ENCODE results near the gene PPP2R5B.
A peak's percentile ranks its signal among the peaks of the same experiment; 100 is the strongest.

PPP2R5B gene

DNA sequence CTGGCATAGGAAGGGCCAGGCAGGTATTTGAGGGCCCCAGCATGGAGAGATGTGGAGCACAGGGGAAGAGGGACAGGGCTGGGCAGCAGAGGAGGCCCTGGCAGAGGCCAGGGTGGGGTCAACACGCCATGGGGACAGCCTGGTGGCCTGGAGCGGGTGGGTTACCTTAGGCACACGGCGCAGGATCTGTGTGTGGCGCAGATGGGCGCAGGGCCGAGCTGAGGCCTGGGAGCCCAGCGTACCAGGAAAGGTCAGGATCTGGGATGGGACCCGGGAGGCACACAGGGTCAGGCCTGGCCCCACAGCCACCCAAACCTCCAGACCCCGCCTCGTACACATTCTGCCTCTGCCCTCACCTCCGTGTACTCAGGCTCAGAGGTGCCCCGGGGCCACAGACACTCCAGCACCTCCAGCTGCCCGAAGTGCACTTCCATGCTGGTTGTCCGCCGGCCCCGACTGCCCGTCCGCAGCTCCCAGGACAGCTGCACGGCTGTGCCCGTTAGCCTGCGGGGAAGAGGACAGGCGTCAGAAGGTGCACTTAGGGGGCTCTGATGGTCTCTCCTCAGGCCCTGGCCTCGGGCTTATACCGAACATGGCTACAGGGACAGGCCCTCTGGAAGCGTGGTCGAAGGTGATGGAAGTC, 13.9 kb upstream of the PPP2R5B start:
- Mint-ChIP-seq H3K27me3 (no peaks in the 10 kb centered on the region), H3K9me3 (no peaks in the 10 kb centered on the region), H3K27ac (no peak overlapping the region), H3K36me3 (ENCODE audit: low read depth) (peaks cover 20% of the 10 kb centered on the region), H3K4me3 (no peak overlapping the region), H3K4me1 (ENCODE audit: low read depth) (peaks cover 3% of the 10 kb centered on the region)

- H3K36me3 Mint-ChIP-seq (ENCODE audit: low read depth): peaks cover 20% of the 10 kb centered on the region
- no peak overlapping the region for H3K27ac Mint-ChIP-seq
- H3K4me1 Mint-ChIP-seq (ENCODE audit: low read depth): peaks cover 9% of the 10 kb centered on the region
- H3K4me3 Mint-ChIP-seq: no peak overlapping the region
- no peaks in the 10 kb centered on the region for H3K27me3 Mint-ChIP-seq
- H3K9me3 Mint-ChIP-seq: no peaks in the 10 kb centered on the region
Measured at GRCh38 chr11:64911142-64911541, 13.3 kb upstream of the PPP2R5B start.

GRCh38 chr11:64911689-64912088, 12.8 kb upstream of the PPP2R5B start:
- H3K27ac Mint-ChIP-seq: no peak overlapping the region
- no peak overlapping the region for H3K4me3 Mint-ChIP-seq
- peaks cover 20% of the 10 kb centered on the region for H3K36me3 Mint-ChIP-seq (ENCODE audit: low read depth)
- H3K27me3 Mint-ChIP-seq: no peaks in the 10 kb centered on the region
- no peaks in the 10 kb centered on the region for H3K9me3 Mint-ChIP-seq
- H3K4me1 Mint-ChIP-seq (ENCODE audit: low read depth): peaks cover 12% of the 10 kb centered on the region

- Mint-ChIP-seq H3K9me3 (no peaks in the 10 kb centered on the region), H3K4me1 (ENCODE audit: low read depth) (peaks cover 22% of the 10 kb centered on the region), H3K27me3 (no peaks in the 10 kb centered on the region), H3K4me3 (no peak overlapping the region), H3K27ac (no peak overlapping the region), H3K36me3 (ENCODE audit: low read depth) (peaks cover 12% of the 10 kb centered on the region)
Measured at GRCh38 chr11:64913171-64913727, 11.2 kb upstream of the PPP2R5B start.

- Mint-ChIP-seq H3K27ac (no peak overlapping the region), H3K9me3 (no peaks in the 10 kb centered on the region), H3K27me3 (no peaks in the 10 kb centered on the region), H3K4me3 (no peak overlapping the region), H3K4me1 (ENCODE audit: low read depth) (peaks cover 22% of the 10 kb centered on the region), H3K36me3 (ENCODE audit: low read depth) (peaks cover 8% of the 10 kb centered on the region)
Measured at GRCh38 chr11:64914123-64914522, 10.4 kb upstream of the PPP2R5B start.

DNA sequence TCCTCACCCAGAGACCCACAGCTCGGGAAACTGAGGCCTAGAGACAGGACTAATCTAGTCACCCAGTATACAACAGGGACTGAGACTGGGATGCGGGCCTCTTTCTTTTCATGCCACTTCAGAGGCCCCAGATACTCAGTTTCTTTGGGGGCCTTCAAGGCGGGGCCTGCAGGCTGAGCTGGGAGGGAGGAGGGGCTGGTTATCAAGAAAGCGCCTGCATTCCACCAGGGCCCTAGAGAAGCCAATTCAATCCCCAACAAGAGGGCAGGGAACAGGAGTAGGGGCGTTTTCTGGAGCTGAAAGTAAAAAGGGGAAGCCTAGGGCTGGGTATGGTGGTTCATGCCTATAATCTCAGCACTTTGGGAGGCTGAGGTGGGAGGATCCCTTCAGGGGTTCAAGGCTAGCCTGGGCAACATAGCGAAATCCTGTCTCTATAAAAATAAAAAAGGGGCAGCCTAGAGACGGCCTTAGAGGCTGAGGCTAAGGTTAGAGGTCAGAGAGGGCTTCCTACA, 9.1 kb upstream of the PPP2R5B start:
- H3K36me3 Mint-ChIP-seq (ENCODE audit: low read depth): peaks cover 8% of the 10 kb centered on the region

DNA sequence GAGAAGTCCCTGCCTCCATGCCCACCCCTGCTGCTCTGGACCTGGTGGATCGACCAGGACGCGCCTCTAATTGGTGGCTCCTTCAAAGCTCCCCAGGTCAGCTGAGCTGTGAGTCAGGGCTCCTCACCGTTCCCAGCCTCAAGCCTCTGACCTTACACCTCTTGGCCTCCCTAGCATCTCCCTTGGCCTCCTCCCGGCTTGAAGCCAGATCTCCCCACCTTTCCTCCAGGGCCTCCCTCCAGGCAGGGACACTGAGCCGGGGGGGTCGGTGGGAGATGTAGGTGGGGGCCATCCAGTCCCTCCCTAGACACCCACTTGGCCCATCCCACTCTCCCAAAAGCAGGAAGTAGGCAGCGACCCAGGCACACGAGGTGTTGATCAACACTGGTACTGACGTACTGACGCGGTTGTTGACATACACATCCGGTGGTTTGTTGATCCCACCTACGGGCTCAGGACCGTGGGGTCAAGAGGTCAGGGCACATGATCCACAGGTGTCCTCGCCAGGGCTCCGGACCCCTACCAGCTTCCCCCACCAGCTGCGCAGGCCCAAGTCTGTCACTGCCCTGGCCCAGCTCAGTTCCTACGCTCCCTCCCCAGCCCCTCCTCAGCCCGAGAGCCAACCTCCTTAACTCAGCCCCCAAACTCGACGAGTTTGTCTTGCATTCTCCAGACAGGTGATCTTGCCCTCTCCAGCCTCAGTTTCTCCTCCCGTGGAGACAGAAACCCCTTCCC, 8.3 kb upstream of the PPP2R5B start:
- H3K9me3 Mint-ChIP-seq: no peaks in the 10 kb centered on the region
- peak overlapping the region; percentile 89 for H3K4me3 Mint-ChIP-seq
- peaks cover 22% of the 10 kb centered on the region for H3K4me1 Mint-ChIP-seq (ENCODE audit: low read depth)
- peak overlapping the region; percentile 76 for H3K27ac Mint-ChIP-seq
- no peaks in the 10 kb centered on the region for H3K27me3 Mint-ChIP-seq
- H3K36me3 Mint-ChIP-seq (ENCODE audit: low read depth): peaks cover 7% of the 10 kb centered on the region

More for the DNA sequence above, 9.1 kb upstream of the PPP2R5B start:
- peak overlapping the region; percentile 76 for H3K27ac Mint-ChIP-seq
- no peaks in the 10 kb centered on the region for H3K9me3 Mint-ChIP-seq
- peak overlapping the region; percentile 89 for H3K4me3 Mint-ChIP-seq
- no peaks in the 10 kb centered on the region for H3K27me3 Mint-ChIP-seq
- H3K4me1 Mint-ChIP-seq (ENCODE audit: low read depth): peaks cover 22% of the 10 kb centered on the region

DNA sequence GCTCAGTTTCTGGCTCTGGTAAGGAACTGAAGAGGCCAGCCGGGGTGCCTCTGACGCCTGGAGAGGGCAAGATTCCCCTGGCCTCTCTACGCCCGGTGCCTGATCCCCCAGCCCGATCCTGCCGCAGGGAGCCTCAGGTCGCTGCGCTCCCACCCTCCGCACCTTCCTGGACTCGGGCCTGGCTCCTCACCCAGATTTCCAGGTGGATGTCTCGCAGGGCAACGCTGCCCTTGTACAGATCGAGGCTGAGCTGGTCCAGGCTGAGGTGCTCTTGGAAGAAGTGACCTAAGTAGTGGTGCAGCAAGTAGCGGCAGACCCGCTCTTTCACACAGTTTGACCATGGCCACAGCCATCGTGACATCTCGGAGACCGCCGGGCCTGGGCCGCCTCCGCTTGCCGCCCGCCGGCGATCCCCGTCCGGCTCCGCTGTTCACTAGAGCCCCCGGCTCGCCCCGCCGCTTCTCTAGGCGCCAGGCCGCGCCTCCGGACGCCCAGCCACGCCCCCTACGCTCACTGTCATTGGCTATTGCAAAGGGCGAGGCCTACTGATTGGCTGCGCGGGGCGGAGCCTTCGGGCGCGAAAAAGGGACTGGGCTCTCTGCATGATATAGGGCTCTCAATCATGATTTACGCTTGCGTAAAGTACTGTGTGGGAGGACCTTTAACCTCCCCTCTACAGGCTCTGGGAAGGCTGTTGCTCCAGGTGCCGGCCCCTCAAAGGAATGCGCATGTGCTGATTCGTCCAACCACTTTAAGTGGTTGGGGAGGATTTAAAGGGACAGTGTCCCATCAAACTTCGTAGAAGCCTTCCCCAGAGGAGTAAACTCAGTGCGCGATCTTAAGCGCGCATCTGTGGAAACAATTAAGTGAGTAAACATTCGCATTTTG, 7.5 kb upstream of the PPP2R5B start, which contains the start of gene ATG2A:
ATG2A (minus strand) TSS at position 435 of the 888 bp plus-strand sequence; CDS start at position 361, 74 bp downstream.
- Mint-ChIP-seq H3K27ac (peak within 1 kb of the TSS; percentile 76), H3K36me3 (ENCODE audit: low read depth) (no peaks in the 10 kb centered on the region), H3K27me3 (no peaks in the 10 kb centered on the region), H3K9me3 (no peaks in the 10 kb centered on the region), H3K4me3 (peak within 1 kb of the TSS; percentile 89), H3K4me1 (ENCODE audit: low read depth) (peaks cover 22% of the 10 kb centered on the region)

DNA sequence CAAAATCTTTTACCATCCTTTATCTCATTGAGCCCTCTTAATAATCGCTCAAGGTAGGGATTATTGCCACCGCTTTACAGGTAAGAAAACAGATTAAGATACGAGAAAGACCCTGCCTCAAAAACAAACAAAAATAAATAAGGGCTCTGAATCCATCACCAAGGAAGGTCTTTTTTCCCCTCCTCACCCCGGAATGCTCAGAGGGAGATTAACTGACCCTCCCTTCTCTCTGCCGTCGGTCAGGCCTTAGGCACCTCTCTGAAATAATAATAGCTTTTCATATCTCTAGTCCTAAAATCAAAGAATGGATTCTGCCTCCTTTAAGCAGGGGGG, 6.9 kb upstream of the PPP2R5B start:
- Mint-ChIP-seq H3K27ac (peak overlapping the region; percentile 76), H3K4me1 (ENCODE audit: low read depth) (peaks cover 22% of the 10 kb centered on the region), H3K9me3 (no peaks in the 10 kb centered on the region), H3K36me3 (ENCODE audit: low read depth) (no peaks in the 10 kb centered on the region), H3K27me3 (no peaks in the 10 kb centered on the region), H3K4me3 (peak overlapping the region; percentile 89)

DNA sequence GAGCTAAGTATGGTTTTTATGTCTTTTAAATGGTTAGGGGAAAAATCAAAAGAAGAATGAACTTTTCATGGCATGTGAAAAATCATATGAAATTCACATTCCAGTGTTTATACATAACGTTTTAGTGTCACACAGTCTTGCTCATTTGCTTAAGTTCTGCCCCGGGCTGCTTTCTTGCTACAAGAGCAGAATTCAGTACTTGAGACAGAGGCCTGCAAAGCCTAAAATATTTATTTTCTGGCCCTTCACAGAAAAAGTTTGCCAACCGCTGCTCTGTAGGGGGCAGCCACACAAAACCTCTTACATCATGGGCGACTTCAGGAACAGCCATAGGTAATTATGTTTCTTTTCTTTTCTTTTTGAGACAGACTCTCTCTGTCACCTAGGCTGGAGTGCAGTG, 6.5 kb upstream of the PPP2R5B start:
- Mint-ChIP-seq H3K4me1 (ENCODE audit: low read depth) (peaks cover 22% of the 10 kb centered on the region), H3K27me3 (no peaks in the 10 kb centered on the region), H3K4me3 (peak overlapping the region; percentile 89), H3K9me3 (no peaks in the 10 kb centered on the region), H3K27ac (peak overlapping the region; percentile 76), H3K36me3 (ENCODE audit: low read depth) (no peaks in the 10 kb centered on the region)

- Mint-ChIP-seq H3K9me3 (no peaks in the 10 kb centered on the region), H3K4me3 (no peak overlapping the region), H3K27ac (no peak overlapping the region)
Measured at GRCh38 chr11:64919627-64920026, 4.9 kb upstream of the PPP2R5B start.

DNA sequence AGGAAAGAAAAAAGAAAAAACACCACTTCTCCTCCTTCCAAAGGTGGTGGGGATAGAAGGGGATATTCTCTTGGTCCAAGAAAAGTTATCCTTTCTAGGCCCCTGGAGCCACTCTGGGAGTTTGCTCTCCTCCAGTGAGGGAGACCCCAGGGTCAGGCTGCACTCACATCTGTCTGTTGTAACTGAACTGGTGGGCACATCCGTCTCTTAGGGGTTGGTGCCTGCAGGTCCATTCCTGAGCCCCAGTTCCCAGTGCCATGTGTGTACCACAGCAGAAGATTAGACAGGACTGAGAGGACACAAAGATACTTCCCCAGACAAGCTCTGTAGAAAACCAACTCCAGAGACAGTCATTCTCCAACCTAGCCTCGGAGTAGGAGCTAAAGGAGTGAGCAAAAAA, 4.4 kb upstream of the PPP2R5B start:
- Mint-ChIP-seq H3K36me3 (ENCODE audit: low read depth) (no peaks in the 10 kb centered on the region), H3K9me3 (no peaks in the 10 kb centered on the region), H3K27me3 (no peaks in the 10 kb centered on the region), H3K4me3 (no peak overlapping the region), H3K4me1 (ENCODE audit: low read depth) (peaks cover 33% of the 10 kb centered on the region), H3K27ac (no peak overlapping the region)

More at GRCh38 chr11:64919627-64920026, 4.9 kb upstream of the PPP2R5B start:
- peaks cover 32% of the 10 kb centered on the region for H3K4me1 Mint-ChIP-seq (ENCODE audit: low read depth)
- no peaks in the 10 kb centered on the region for H3K27me3 Mint-ChIP-seq
- no peaks in the 10 kb centered on the region for H3K36me3 Mint-ChIP-seq (ENCODE audit: low read depth)

DNA sequence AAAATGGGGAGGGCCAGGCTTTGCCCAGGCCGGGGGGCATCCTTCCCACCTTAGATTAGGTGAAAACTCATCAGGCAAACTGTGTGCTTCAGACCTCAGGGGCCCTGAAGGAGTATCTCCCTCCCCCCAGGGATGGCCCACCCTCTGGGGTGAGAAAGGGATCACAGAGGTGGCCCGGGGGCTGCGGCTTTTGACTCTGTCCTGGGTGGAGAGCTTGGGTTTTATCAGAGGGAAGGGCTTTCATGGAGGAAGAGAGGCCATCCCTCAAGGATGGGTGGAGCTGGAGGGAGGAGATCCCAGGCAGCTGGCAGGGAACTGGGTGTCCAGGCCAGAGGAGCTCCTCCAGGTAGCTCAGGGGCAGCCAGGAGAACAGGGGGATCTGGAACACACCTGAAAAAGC, 3.1 kb upstream of the PPP2R5B start:
- H3K4me1 Mint-ChIP-seq (ENCODE audit: low read depth): peaks cover 26% of the 10 kb centered on the region
- no peak overlapping the region for H3K4me3 Mint-ChIP-seq

DNA sequence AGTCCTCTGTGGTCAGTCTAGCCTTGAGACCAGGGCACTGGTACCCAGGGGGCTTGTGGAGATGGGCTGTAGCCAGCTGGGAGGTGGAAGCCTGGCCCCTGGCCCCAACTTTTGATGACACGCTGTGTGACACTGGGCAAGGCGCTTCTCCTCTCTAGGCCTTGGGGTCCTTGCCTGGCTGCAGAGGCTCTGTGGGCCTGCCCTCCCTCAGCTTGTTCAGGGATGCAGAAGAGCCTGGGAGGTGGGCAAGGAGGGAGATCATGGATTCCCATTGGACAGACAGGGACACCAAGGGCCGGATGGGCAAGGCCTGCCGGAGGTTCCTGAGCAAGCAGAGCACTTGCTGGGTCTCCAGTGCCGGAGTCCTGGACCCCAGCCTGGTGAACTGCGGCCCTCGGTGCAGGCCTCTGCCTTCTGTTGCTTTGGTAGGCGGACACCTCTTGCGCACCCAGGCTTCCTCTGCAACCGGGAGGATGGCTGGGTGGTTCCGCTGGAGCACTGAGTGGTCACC, 1.3 kb upstream of the PPP2R5B start:
- Mint-ChIP-seq H3K4me3 (no peak overlapping the region), H3K4me1 (ENCODE audit: low read depth) (peaks cover 15% of the 10 kb centered on the region), H3K27me3 (no peaks in the 10 kb centered on the region), H3K36me3 (ENCODE audit: low read depth) (no peaks in the 10 kb centered on the region), H3K9me3 (no peaks in the 10 kb centered on the region), H3K27ac (no peak overlapping the region)

More for the DNA sequence above, 3.1 kb upstream of the PPP2R5B start:
- Mint-ChIP-seq H3K27me3 (no peaks in the 10 kb centered on the region), H3K9me3 (no peaks in the 10 kb centered on the region), H3K36me3 (ENCODE audit: low read depth) (no peaks in the 10 kb centered on the region), H3K27ac (no peak overlapping the region)

Measured in stimulated activated naive CD8-positive, alpha-beta T cell treated with anti-CD3 and anti-CD28 coated beads, Interleukin-15, Interleukin-2, amounts not matched to agents 100 ng/mL and 50 ng/mL, for 24 hours (primary cell).